Loucy (cell line): ENCODE results near the gene CHEK1.

ENCODE experiments used
- CTCF ChIP-seq: fragments of 200-600 bp; sonication (generic); conservative IDR thresholded peaks from 2 replicates; pipeline ENCODE4 v1.5.1; 2014; ENCODE audit warnings: mild to moderate bottlenecking, antibody characterized with exemption, low read length
- EZH2phosphoT487 ChIP-seq: fragments of 200-600 bp; IDR thresholded peaks from 2 replicates; pipeline ENCODE4 v1.6.1; 2018; ENCODE audit warnings: antibody characterized with exemption, mild to moderate bottlenecking, moderate library complexity, borderline replicate concordance

GRCh38 chr11:125618383-125618782 lies 6.6 kb upstream of the CHEK1 start:
- no peak for TF ChIP-seq CTCF
- TF ChIP-seq EZH2phosphoT487: no peak
